ENCODE measurements around the gene AATF.

AATF gene

DNA sequence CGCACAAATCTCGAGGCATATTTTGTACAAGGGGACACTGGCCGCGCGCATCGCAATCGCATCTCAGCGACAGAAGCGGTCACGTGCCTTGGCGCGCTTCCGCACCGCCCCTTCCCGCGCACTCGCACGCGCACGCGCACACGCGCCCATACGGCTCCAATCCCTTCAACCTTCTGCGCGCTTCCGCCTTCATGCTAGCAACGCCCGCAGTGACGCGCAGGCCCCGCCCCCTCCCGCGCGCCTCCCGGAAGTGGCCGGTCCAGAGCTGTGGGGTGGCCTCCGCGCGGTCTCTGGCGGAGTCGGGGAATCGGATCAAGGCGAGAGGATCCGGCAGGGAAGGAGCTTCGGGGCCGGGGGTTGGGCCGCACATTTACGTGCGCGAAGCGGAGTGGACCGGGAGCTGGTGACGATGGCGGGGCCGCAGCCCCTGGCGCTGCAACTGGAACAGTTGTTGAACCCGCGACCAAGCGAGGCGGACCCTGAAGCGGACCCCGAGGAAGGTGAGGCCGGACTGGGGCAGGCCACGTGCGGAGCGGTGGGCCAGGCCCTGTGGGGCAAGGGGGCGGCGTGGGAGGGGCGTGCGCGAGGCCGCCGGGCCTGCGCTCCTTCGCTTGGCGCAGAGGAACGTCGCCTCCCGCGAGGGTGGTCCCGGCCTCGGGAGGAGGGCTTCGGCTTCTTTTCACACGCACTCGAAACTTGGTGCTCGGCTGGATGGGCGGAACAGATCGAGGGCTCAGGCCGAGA is at the start of gene AATF:
AATF (plus strand) TSS at position 238 of the 744 bp plus-strand sequence; CDS start at position 410, 172 bp downstream.
- in situ Hi-C loops (cut with MboI; ENCODE audit: low sequenced_read_pairs) = no loop called here

GRCh38 chr17:36899250-36900159 is 49.2 kb upstream of the AATF start:
- in situ Hi-C loops (cut with MboI; ENCODE audit: low sequenced_read_pairs) = loop anchor here (25.0 kb wide), 1 partner anchor 112 kb away; no protein-coding TSS in a partner anchor

DNA sequence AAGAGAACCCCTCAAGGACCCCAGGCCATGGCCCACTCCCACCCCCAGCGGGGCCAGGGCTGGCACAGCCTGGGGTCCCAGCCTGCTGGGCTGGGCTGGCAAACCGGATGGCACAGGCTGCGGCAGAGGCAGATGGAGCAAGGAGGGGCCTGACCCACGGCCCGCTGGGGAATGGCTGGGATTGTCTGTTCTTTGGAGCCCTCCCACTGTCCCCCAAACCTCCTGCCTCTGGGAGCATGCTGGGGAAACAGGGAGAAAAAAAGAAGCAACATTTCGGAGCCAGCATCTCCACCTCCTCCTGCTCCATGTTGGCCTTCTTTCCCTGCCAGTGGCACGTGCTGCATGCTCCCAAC is 48.6 kb upstream of the AATF start:
- in situ Hi-C loops (cut with MboI; ENCODE audit: low sequenced_read_pairs) = no loop called here

DNA sequence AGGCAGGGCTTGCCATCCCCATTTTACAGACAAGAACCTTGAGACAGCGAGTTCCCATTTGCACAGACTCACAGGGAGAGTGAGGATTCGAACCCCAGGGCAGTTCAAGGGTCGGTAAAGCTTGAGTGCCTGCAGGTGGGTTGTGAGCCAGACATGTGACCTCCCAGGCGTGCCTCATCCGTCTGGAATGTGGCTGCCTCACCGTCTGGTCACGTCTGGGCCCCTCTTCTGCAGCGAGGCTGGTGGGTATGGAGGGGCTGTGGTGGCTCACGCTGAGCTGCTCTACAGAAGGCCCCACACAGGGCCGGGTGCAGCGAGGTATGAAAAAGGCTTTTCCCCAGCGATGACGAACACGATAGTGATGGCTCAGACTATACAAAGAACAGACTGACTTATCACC is 47.2 kb upstream of the AATF start:
- in situ Hi-C loops (cut with MboI; ENCODE audit: low sequenced_read_pairs) = no loop called here

DNA sequence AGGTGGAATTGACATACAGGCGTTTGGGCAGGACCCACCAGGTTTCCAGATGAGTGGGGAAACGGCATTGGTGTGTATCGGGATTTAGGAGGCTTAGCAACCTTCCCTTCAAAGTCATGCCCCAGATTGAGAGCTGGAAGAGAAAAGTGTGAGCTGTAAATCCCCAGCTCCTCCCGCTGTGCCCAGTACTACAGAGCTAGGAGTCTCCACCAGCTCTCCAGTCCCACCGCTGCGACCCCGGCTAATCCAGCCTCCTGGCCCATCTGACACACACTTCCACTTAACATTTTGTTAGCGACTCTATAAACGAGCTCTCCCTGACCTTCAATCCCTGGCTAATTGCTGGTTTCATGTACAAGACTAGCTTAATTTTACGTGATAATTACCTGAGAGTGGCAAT is 41.3 kb upstream of the AATF start:
- in situ Hi-C loops (cut with MboI; ENCODE audit: low sequenced_read_pairs) = no loop called here

DNA sequence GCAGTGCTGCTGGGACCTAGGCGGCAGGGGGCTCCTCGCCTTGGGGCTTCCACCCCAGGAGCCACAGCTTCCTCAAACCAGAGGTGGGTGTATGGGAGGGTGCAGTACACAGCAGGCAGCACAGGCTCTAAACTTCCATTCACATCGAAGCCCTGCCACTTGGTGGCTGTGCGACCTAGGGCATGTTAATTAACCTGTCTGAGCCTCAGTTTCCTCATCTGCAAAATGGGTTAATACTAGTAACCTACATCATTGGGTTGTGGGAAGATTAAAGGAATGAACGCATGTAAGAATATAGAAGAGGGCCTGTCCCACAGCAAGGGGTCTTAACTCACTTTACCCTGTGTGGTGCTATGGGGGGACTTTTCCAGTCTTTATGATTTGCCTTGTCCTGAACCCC is 38.2 kb upstream of the AATF start:
- in situ Hi-C loops (cut with MboI; ENCODE audit: low sequenced_read_pairs) = no loop called here

GRCh38 chr17:36911001-36911400 is 37.8 kb upstream of the AATF start:
- in situ Hi-C loops (cut with MboI; ENCODE audit: low sequenced_read_pairs) = no loop called here

DNA sequence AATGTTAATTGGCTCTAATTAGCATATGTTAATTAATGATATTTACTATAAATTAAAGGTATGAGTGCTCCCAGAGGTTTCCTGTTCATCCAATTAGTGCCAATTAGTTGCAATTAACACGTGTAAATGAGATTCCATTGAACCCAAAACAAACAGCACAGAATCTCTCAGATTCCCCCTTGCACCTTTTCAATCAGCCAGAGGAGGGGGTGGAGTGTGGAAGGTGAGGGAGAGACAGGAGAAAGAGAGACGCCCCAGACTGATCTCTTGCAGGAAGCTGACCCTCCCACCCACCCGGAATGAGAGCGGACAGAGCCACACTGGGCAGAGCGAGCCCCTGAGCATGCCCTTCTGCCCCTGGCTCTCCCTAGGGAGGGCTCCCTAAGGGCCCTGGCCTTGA is 35.6 kb upstream of the AATF start:
- in situ Hi-C loops (cut with MboI; ENCODE audit: low sequenced_read_pairs) = no loop called here

DNA sequence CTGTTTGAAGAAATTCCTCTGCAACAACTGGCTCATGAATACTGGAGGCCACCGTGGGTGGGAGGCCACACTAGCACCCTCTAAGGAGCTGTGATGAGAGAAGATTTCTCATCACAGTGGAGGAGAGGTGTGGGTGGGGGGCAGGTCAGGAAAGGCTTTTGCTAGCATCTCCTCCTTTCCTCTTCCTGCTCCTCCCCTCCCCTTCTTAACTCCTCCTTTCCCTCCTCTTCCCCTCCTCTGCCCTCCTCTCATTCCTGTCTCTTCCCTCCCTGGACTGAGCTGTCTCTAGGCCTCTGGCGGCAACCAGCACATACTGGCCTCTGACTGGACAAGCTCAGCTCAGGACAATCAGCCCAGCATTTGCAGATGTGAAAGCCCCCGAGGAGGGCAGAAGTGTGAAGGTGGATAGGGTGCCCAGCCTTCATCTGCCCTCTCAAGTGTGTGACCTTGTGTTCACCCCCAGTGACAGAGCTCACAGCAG is 30.5 kb upstream of the AATF start:
- in situ Hi-C loops (cut with MboI; ENCODE audit: low sequenced_read_pairs) = no loop called here

DNA sequence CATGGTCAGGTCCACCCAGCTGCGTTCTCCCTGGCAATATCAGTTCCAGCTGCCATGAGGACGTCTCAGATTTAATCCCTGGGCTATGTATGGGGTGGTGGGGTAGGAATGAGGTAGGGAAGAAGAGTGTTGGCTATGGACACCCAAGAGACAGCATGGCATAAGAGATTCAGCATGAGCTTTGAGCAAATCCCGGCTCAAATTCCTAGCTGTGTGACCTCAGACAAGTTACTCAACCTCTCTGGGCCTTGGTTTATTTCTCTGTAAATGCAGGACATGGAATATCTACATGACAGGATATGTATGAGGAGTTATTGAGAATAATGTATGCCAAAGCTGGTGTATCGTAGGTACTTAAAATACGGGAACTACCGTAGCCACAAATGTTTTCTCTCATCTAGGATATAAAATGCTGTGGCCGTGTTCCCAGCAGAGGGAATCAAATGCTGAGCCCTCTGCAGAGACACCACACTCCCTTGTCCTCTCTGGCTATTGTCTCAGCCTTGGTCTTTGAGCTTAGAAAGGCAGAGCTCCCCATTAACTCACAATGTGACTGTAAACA is 29.3 kb upstream of the AATF start:
- in situ Hi-C loops (cut with MboI; ENCODE audit: low sequenced_read_pairs) = no loop called here

- in situ Hi-C loops (cut with MboI; ENCODE audit: low sequenced_read_pairs) = no loop called here
Observed at GRCh38 chr17:36920032-36921005, 28.4 kb upstream of the AATF start.

DNA sequence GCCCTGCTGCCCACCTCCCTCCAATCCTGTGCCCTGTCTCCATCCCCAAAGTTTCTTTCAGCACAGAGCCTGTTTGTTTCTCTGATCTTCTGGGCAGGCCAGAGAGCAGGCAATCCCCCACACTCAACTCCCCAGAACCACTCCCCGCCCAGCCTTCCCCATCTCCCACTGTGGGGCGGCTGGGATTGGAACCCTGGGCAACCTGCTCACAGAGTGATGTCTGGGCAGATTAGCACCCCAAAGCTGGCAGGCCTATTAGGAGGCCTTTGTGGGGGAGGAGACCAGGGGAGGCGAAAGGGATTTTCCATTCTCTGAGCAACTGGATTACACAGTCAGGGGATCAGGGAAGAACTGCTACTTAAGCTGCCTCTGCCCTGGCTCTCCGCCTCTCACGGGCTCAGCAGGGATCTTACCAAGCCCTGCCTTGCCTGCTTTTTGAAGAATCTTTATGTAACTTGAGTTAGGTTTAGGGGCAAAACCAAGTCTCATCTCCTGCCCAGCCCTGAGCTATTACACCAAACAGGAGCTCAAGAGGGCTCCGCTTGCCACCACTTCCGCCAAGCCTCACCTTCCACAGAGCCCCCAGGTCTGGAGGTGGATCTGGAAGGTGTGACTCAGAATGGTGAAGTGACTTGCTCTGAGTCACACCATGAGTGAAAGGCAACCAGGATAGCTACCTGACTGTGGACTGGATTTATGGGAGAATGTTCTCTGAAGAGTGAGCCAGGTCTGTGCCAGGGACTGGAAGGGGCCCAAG is 27.5 kb upstream of the AATF start:
- in situ Hi-C loops (cut with MboI; ENCODE audit: low sequenced_read_pairs) = no loop called here

DNA sequence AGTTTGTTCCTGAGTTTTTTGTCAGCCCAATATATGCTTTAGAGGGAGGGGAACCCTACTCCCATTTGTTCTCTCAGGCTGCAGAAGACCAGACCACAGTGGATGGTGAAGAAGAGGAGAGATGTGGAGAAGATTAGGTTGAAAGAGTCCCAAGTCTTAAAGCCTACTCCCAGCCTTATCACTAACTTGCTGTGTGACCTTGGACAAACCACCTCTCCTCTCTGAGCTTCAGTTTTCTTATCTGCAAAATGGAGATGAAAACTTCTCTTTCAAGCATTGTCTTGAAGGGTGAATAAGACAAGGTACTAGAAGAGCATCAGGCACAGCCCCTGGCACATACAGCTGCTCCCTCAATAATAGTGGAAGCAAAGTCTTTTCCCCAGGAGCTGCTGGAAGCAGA is 26.6 kb upstream of the AATF start:
- in situ Hi-C loops (cut with MboI; ENCODE audit: low sequenced_read_pairs) = no loop called here

DNA sequence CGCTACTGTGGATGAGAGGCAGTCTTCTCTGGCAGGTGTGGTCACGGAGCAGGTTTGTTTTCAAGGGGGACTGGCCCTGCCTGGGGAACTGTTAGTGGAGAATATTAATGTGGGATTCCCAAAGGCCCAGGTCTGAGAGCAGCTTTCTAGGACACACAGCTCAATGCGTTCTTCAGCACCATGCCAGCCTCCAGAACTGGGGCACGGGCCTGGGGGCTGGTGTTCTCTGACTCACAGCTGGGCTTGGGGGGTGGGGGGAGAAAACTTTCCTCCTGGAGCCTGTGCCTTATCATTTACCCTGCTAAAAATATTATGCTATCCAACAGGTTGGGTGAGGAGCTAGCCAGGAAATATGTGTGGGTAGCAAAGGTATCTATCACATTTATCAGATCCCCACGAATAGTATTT is 24.9 kb upstream of the AATF start:
- in situ Hi-C loops (cut with MboI; ENCODE audit: low sequenced_read_pairs) = no loop called here

DNA sequence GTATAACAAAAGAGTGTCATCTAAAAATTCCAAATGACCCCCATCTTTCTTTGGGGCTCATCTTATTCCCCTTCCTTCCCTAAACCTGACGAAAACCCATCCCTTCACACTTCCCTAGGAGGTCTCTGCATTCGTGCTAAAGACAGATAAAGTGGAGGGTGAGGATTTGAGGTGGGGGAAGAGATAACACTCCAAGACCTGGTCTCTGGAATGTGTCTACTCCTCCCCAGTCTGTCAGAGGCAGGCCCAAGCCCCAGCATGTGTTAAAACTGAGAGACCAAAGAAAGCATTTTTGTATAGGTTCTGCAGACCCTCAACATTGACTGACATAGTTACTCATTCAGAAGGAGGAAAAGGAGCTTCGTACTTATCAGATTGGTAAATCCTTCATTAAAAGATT is 22.5 kb upstream of the AATF start:
- in situ Hi-C loops (cut with MboI; ENCODE audit: low sequenced_read_pairs) = no loop called here

GRCh38 chr17:36926701-36927100 is 22.1 kb upstream of the AATF start:
- in situ Hi-C loops (cut with MboI; ENCODE audit: low sequenced_read_pairs) = no loop called here

DNA sequence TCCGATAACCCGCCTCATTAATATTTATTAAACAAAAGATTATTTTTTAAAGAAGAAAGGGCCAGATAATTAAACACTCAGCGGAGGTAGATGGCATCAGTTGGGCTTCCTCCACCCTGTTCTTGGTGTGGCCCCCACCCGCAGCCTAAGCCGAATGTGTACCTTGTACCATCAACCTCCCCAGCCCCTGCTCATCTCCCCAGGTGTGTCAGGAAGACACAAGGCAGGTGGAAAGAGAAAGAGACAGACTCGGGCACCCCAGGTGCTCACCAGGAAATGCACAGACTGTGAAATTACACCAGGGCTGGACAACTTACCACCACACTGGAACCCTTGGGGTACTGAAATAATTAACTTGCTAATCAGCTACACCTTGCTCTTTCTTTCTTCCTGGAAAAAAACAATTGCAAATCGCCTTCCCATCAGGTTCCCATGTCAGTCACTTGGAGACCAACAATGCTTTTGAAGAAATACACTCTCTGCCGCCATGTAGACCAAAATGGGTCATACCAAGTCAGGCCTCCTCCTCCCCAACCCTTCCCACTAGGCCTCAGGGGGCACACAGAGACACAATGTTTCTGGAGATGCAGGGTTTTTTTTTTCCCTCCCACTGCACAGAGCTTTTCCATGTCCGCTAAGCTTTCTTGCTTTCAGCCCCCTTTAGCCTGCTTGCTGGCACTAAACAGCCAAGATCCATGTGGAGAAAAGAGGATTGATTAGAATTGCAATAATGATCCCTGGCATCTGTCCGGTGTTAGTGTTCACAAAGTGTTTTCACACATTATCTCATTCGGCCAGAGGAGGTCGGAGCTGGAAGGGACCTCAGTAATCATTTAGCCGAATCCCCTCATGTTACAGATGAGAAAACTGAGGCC is 20.0 kb upstream of the AATF start:
- in situ Hi-C loops (cut with MboI; ENCODE audit: low sequenced_read_pairs) = no loop called here

DNA sequence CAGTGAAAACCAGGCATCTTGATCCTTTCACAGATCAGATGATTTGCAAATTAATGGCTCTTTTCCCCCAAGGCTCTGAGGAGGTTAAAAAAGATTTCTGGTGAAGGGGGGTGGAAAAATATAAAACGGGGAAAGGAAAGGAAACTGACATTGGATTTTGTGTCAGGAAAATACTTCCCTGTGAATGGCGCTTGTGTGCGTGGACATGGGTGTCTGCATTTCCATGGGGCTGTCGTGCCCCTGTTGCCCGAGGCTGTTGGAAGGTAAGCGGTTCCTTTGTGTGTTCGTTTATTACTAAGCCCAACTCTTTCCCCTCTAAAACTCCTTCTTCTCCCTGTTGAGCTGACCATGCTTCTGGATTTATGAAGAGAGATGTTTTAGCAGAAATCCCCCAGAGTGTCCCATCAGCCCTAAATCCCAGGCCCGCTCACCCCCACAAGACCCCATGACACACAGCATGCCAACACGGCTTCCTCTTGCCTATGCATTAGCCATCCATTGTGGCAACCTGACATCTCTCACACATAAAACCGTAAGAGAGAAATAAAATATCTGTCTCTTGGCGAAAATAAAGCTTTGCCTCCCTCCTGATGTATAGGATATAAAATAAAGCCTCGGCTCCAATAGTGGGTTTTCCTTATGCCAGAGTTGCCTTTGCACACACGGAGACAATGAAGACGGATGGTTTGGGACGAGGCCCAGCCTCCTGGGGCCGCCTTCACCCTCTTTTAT is 18.7 kb upstream of the AATF start:
- in situ Hi-C loops (cut with MboI; ENCODE audit: low sequenced_read_pairs) = no loop called here
